B cell (primary cell): ENCODE measurements around the gene SOX13. TPM values are rescaled to one million over a fixed set of nuclear protein-coding genes. Genes with fewer than 3 reads are reported as not detected.

Experiments used
- ATAC-seq: fragments of 200-7000 bp; cut with Tn5 transposase; one replicate; pipeline ENCODE4 v1.10.0; 2021; ENCODE audit warnings: low read depth, mild to moderate bottlenecking, moderate number of reproducible peaks, moderate library complexity
- CTCF ChIA-PET: fragments of 350-600 bp; sonication (Branson Sonifier 250); formaldehyde crosslinking; loops from one replicate; lab custom pipeline; 2021; ENCODE audit warnings: antibody characterized with exemption, inconsistent platforms; lab: Charles Lee
- POLR2A ChIA-PET: fragments of 350-600 bp; sonication (Branson Sonifier 250); formaldehyde crosslinking; loops from one replicate; lab custom pipeline; 2021; ENCODE audit warnings: antibody characterized with exemption; lab: Charles Lee
- DNase-seq: peaks from one replicate; pipeline ENCODE4 v3.0.0; 2013
- H2AFZ ChIP-seq: 2 replicates; pipeline ENCODE4 v1.6.1; 2012; ENCODE audit warnings: mild to moderate bottlenecking, low read depth, low read length; ENCODE audit not compliant: insufficient read depth, poor library complexity, severe bottlenecking
- H3K27ac ChIP-seq, 2 donors: 1 replicate in 1 of 2; 2 replicates in 1 of 2; pipeline ENCODE4 v1.5.1; 2012 to 2013; ENCODE audit warnings: low read length in 2 of 2, mild to moderate bottlenecking in 2 of 2, moderate library complexity in 1 of 2
- H3K27me3 ChIP-seq, 4 experiments: fragments of 200-600 bp in 1 of 4; sonication (generic) in 1 of 4; replicated peaks in 1 of 4; 1 replicate in 2 of 4; 2 replicates in 2 of 4; pipeline versions ENCODE4 v1.6.1 to v1.7.0; 2013 to 2016; ENCODE audit warnings: low read length in 3 of 4, mild to moderate bottlenecking in 2 of 4, mixed read lengths in 1 of 4, moderate library complexity in 1 of 4; ENCODE audit not compliant: insufficient read depth in 4 of 4, control insufficient read depth in 3 of 4; ENCODE audit errors: control extremely low read depth in 1 of 4
- H3K36me3 ChIP-seq, 2 experiments: replicated peaks in 1 of 2; 1 replicate in 1 of 2; 2 replicates in 1 of 2; pipeline versions ENCODE4 v1.6.1 to v1.7.1; 2013; ENCODE audit warnings: low read length in 1 of 2; ENCODE audit not compliant: insufficient read depth in 2 of 2, control insufficient read depth in 1 of 2; ENCODE audit errors: control extremely low read depth in 1 of 2, extremely low read depth in 1 of 2
- H3K4me1 ChIP-seq, 2 donors: fragments of 200-600 bp in 1 of 2; sonication (generic) in 1 of 2; 1 replicate in 1 of 2; 2 replicates in 1 of 2; pipeline versions ENCODE4 v1.5.1 to v1.6.1; 2013 to 2017; ENCODE audit warnings: low read length in 2 of 2; ENCODE audit not compliant: control insufficient read depth in 2 of 2, insufficient read depth in 2 of 2
- H3K4me2 ChIP-seq: replicated peaks from 2 replicates; pipeline ENCODE3; 2012; ENCODE audit warnings: mild to moderate bottlenecking, low read depth, low read length; ENCODE audit not compliant: poor library complexity, severe bottlenecking
- H3K4me3 ChIP-seq, 5 experiments: fragments of 200-600 bp in 1 of 5; sonication (generic) in 1 of 5; 1 replicate in 3 of 5; 2 replicates in 2 of 5; pipeline versions ENCODE4 v1.5.1 to v1.7.0; 2011 to 2016; ENCODE audit warnings: low read length in 4 of 5, mild to moderate bottlenecking in 4 of 5, low read depth in 2 of 5, control low read depth in 1 of 5, moderate library complexity in 1 of 5; ENCODE audit not compliant: insufficient read depth in 1 of 5; ENCODE audit errors: control extremely low read depth in 1 of 5, extremely low read depth in 1 of 5
- H3K79me2 ChIP-seq: fragments of 200-600 bp; sonication (generic); one replicate; pipeline ENCODE4 v1.6.0; 2016; ENCODE audit warnings: low read length; ENCODE audit not compliant: control insufficient read depth, insufficient read depth
- H3K9ac ChIP-seq: fragments of 200-600 bp; sonication (generic); 2 replicates; pipeline ENCODE4 v1.6.1; 2017; ENCODE audit warnings: mild to moderate bottlenecking, low read length, moderate library complexity
- H3K9me3 ChIP-seq, 3 donors: one replicate each; pipeline versions ENCODE4 v1.6.1 to v1.7.1; 2013; ENCODE audit warnings: low read length in 2 of 3; ENCODE audit not compliant: control insufficient read depth in 2 of 3, insufficient read depth in 1 of 3; ENCODE audit errors: control extremely low read depth in 1 of 3
- H4K20me1 ChIP-seq: 2 replicates; pipeline ENCODE4 v1.6.0; 2012; ENCODE audit warnings: mild to moderate bottlenecking, low read length; ENCODE audit not compliant: insufficient read depth, control insufficient read depth, poor library complexity, severe bottlenecking
- H3K27ac Mint-ChIP-seq: one replicate; pipeline ENCODE4 v1.8.0; 2021; ENCODE audit warnings: mixed read lengths
- H3K27me3 Mint-ChIP-seq: one replicate; pipeline ENCODE4 v1.8.0; 2021; ENCODE audit warnings: mixed read lengths
- H3K4me1 Mint-ChIP-seq: one replicate; pipeline ENCODE4 v1.8.0; 2021; ENCODE audit warnings: mixed read lengths
- H3K4me3 Mint-ChIP-seq: one replicate; pipeline ENCODE4 v1.8.0; 2021; ENCODE audit warnings: mixed read lengths
- H3K9me3 Mint-ChIP-seq: one replicate; pipeline ENCODE4 v1.8.0; 2022; ENCODE audit warnings: mixed read lengths; ENCODE audit not compliant: insufficient read depth
- EZH2 ChIP-seq: IDR thresholded peaks from 2 replicates; pipeline ENCODE4 v1.6.1; 2012; ENCODE audit warnings: borderline replicate concordance, low read depth, mild to moderate bottlenecking, moderate library complexity, low read length; ENCODE audit not compliant: insufficient read depth, poor library complexity, severe bottlenecking
- WGBS: methylation state at CpG from one replicate; pipeline ENCODE4 v1.1.5; 2013; ENCODE audit warnings: missing lambda C conversion rate; ENCODE audit not compliant: insufficient coverage; 5-methylcytosine and 5-hydroxymethylcytosine counted together
- intact Hi-C: fragments of 100-400 bp; cut with micrococcal nuclease; formaldehyde crosslinking; loops from one replicate; pipeline ENCODE4 v1.10.0; 2022
- polyA plus RNA-seq: library from polyadenylated mRNA; depleted of rRNA; stranded (reverse); fragments of >200 nt; gene quantifications from 2 replicates; pipeline ENCODE4 v1.2.3, GENCODE V29; 2012
- total RNA-seq, 2 donors: library from RNA; stranded (reverse); fragments of 120-200 nt in 1 of 2; gene quantifications; 1 replicate in 1 of 2; 2 replicates in 1 of 2; pipeline versions ENCODE4 v1.2.3 to v1.2.4, GENCODE V29; 2013 to 2022
- TF ChIP-seq, protein P1 (sequence below): fragments of 200-600 bp; IDR thresholded peaks from one replicate; pipeline ENCODE4 v1.8.0; 2022; ENCODE audit warnings: antibody characterized with exemption, mild to moderate bottlenecking

Gene SOX13
- total and polyA plus RNA-seq, 2 donors (not counting 1 experiment from before 2014, with no cell fraction given), result 0.15 to 1.3 TPM

- Histone ChIP-seq H4K20me1 (no peaks in the 10 kb centered on the region), H3K9me3 (peaks cover 11 to 39% (median 29%) of the 10 kb centered on the region in 3 donors), H3K4me2 (no peak overlapping the region), H3K27me3 (peaks cover 0 to 6% (median 0%) of the 10 kb centered on the region in 4 experiments), H3K4me3 (no peak overlapping the region), H3K36me3 (no peaks in the 10 kb centered on the region), H3K79me2 (no peaks in the 10 kb centered on the region), H2AFZ (no peak overlapping the region), H3K27ac (no peak overlapping the region), H3K4me1 (no peaks in the 10 kb centered on the region), H3K9ac (no peak overlapping the region)
- ChIA-PET POLR2A (interaction anchor here (0.5 kb wide), 1 partner anchor 252 kb away, joined by 3 read pairs; no protein-coding TSS in a partner anchor), CTCF (interaction anchor here (2.9 kb wide), 1 partner anchor 9 kb away, joined by 12 read pairs; no protein-coding TSS in a partner anchor)
- ATAC-seq (no peak), DNase-seq (no peak)
- Mint-ChIP-seq H3K9me3 (peaks cover 12% of the 10 kb centered on the region), H3K4me1 (no peaks in the 10 kb centered on the region), H3K27me3 (peaks cover 8% of the 10 kb centered on the region), H3K27ac (no peak overlapping the region), H3K4me3 (no peak overlapping the region)
- WGBS, result no CpG with 5 or more reads among the region's 2 CpGs
- intact Hi-C loops, result no loop called here
- TF ChIP-seq, protein P1, sequence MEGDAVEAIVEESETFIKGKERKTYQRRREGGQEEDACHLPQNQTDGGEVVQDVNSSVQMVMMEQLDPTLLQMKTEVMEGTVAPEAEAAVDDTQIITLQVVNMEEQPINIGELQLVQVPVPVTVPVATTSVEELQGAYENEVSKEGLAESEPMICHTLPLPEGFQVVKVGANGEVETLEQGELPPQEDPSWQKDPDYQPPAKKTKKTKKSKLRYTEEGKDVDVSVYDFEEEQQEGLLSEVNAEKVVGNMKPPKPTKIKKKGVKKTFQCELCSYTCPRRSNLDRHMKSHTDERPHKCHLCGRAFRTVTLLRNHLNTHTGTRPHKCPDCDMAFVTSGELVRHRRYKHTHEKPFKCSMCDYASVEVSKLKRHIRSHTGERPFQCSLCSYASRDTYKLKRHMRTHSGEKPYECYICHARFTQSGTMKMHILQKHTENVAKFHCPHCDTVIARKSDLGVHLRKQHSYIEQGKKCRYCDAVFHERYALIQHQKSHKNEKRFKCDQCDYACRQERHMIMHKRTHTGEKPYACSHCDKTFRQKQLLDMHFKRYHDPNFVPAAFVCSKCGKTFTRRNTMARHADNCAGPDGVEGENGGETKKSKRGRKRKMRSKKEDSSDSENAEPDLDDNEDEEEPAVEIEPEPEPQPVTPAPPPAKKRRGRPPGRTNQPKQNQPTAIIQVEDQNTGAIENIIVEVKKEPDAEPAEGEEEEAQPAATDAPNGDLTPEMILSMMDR, result no peak
- no peak for TF ChIP-seq EZH2
These were observed 99.6 kb downstream of the SOX13 start for GRCh38 chr1:204172404-204173029.

- Mint-ChIP-seq H3K27me3 (peaks cover 15% of the 10 kb centered on the region), H3K9me3 (peaks cover 7% of the 10 kb centered on the region), H3K27ac (no peak overlapping the region), H3K4me3 (no peak overlapping the region), H3K4me1 (no peaks in the 10 kb centered on the region)
- Histone ChIP-seq H3K4me1 (no peaks in the 10 kb centered on the region), H4K20me1 (no peaks in the 10 kb centered on the region), H3K4me3 (no peak overlapping the region), H3K79me2 (no peaks in the 10 kb centered on the region), H3K27me3 (peaks cover 0 to 8% (median 0%) of the 10 kb centered on the region in 4 experiments), H2AFZ (no peak overlapping the region), H3K9ac (no peak overlapping the region), H3K4me2 (no peak overlapping the region), H3K9me3 (peaks cover 3 to 21% (median 13%) of the 10 kb centered on the region in 3 donors), H3K27ac (no peak overlapping the region), H3K36me3 (no peaks in the 10 kb centered on the region)
- POLR2A ChIA-PET, result no interaction called here
- 79% methylated on average over 3 of the region's 3 CpGs for WGBS
- ATAC-seq (no peak), DNase-seq (no peak)
- CTCF ChIA-PET, result interaction anchor here (1.0 kb wide), 1 partner anchor 223 kb away, joined by 3 read pairs; no protein-coding TSS in a partner anchor
- intact Hi-C loops, result no loop called here
- no peak for TF ChIP-seq EZH2
- TF ChIP-seq, protein P1, result no peak
These were observed 102.0 kb downstream of the SOX13 start for GRCh38 chr1:204174958-204175357.
